Adrenal gland (tissue), 12 donors: ENCODE data around the gene RASGEF1C. TPM values are rescaled to one million over a fixed set of nuclear protein-coding genes. Genes with fewer than 3 reads are reported as not detected.

Source experiments
- DNase-seq, 7 donors: peaks; one replicate each; pipeline ENCODE4 v3.0.0-alpha.2; 2019 to 2020
- H3K27ac ChIP-seq, 5 donors: fragments of 200-600 bp; sonication (generic) in 4 of 5; 1 replicate in 3 of 5; 2 replicates in 2 of 5; pipeline versions ENCODE4 v1.5.1 to v1.8.0; 2016 to 2020; ENCODE audit warnings: mild to moderate bottlenecking in 1 of 5
- H3K27me3 ChIP-seq: fragments of 200-600 bp; 2 replicates; pipeline ENCODE4 v1.8.0; 2021
- H3K36me3 ChIP-seq, 2 donors: fragments of 200-600 bp; replicated peaks in 1 of 2; 1 replicate in 1 of 2; 2 replicates in 1 of 2; pipeline versions ENCODE4 v1.5.1 to v1.8.0; 2018 to 2022
- H3K4me1 ChIP-seq, 2 donors: fragments of 200-600 bp; replicated peaks in 1 of 2; 1 replicate in 1 of 2; 2 replicates in 1 of 2; pipeline versions ENCODE4 v1.5.1 to v1.8.0; 2018 to 2021
- H3K4me3 ChIP-seq, 4 donors: fragments of 200-600 bp; sonication (generic) in 3 of 4; one replicate each; pipeline ENCODE4 v1.5.1; 2016 to 2018
- H3K9me3 ChIP-seq, 3 donors: fragments of 200-600 bp; sonication (generic) in 1 of 3; replicated peaks in 1 of 3; 1 replicate in 2 of 3; 2 replicates in 1 of 3; pipeline versions ENCODE4 v1.5.1 to v1.8.0; 2016 to 2021
- CTCF ChIP-seq, 6 experiments: fragments of 450-650 bp in 4 of 6; fragments of 200-600 bp in 2 of 6; sonication (generic) in 1 of 6; IDR thresholded peaks; 1 replicate in 5 of 6; 2 replicates in 1 of 6; pipeline versions ENCODE4 v1.5.1 to v1.8.0; 2016 to 2021; ENCODE audit warnings: antibody characterized with exemption in 6 of 6, mild to moderate bottlenecking in 2 of 6, moderate library complexity in 1 of 6
- POLR2A ChIP-seq, 2 donors: fragments of 450-650 bp; IDR thresholded peaks; one replicate each; pipeline ENCODE4 v1.6.1; 2017; ENCODE audit warnings: antibody characterized with exemption in 2 of 2, mild to moderate bottlenecking in 2 of 2, moderate library complexity in 1 of 2
- WGBS, 4 donors: extraction: QIAGEN DNeasy Blood & Tissue Kit in 2 of 4; methylation state at CpG; one replicate each; pipeline versions ENCODE4 v1.1.5 to v1.1.7; 2013 to 2017; 5-methylcytosine and 5-hydroxymethylcytosine counted together
- intact Hi-C, 2 donors: fragments of 100-400 bp; cut with DNase I; formaldehyde crosslinking; loops; one replicate each; pipeline versions ENCODE4 v1.14.1 to v1.15.0; 2022 to 2023
- polyA plus RNA-seq, 3 donors: library from polyadenylated mRNA; stranded (reverse); fragments of 200-250 nt in 2 of 3; fragments of 350-450 nt in 1 of 3; fragmentation: Illumina TruSeq in 1 of 3; extraction: RNeasy Lipid Tissue Mini Kit (QIAGEN cat#74804) in 1 of 3; gene quantifications; one replicate each; pipeline ENCODE4 v1.2.3, GENCODE V29; 2013 to 2014
- total RNA-seq, 9 donors: library from RNA; depleted of rRNA in 4 of 9; stranded (reverse); fragments of >200 nt in 4 of 9; fragments of 120-200 nt in 1 of 9; fragmentation: NEBNext Ultra II Directional in 1 of 9; extraction: Animal tissue kit (Norgen Biotek cat#: 25700) in 1 of 9; gene quantifications; one replicate each; pipeline versions ENCODE4 v1.1.0 to v1.2.4, GENCODE V29; 2013 to 2023
- donor health status: healthy with polysubstance abuse.
- donor health status: Bipolar disorder and iron deficiency.
- donor health status: DM: yes; HTN: yes; CAD: no.
- donor health status: DM: no; HTN: no; CAD: no.
- donor health status: DM: no; HTN: no; CAD: no.
- donor health status: DM: yes; HTN: yes; CAD: no.

Gene RASGEF1C
- total and polyA plus RNA-seq, 12 donors, result 0.15 to 1.9 (median 0.74) TPM; not detected in 6

GRCh38 chr5:180086816-180087399 lies 122.1 kb downstream of the RASGEF1C start:
- Histone ChIP-seq H3K27ac (no peak overlapping the region), H3K9me3 (no peaks in the 10 kb centered on the region), H3K36me3 (no peaks in the 10 kb centered on the region), H3K4me3 (no peak overlapping the region), H3K4me1 (peaks cover 8 to 9% of the 10 kb centered on the region in 2 donors), H3K27me3 (no peaks in the 10 kb centered on the region)
- intact Hi-C loops, result loop anchor here in 1 of 2 donors (10.0 kb wide), 1 partner anchor 182 kb away; the partner anchor contains the start of gene TBC1D9B
- 84 to 92% (median 88%) methylated on average over 11 of the region's 11 CpGs for WGBS, 4 donors
- no peak for DNase-seq
- TF ChIP-seq CTCF (IDR thresholded peaks at IDR 0.05) (no peak), POLR2A (IDR thresholded peaks at IDR 0.05) (no peak)

- peaks cover 6 to 8% of the 10 kb centered on the region in 2 donors for H3K4me1 ChIP-seq
- H3K27ac ChIP-seq, result no peak overlapping the region
- H3K27me3 ChIP-seq, result no peaks in the 10 kb centered on the region
- WGBS, 4 donors, result 63 to 66% (median 65%) methylated on average over 7 of the region's 7 CpGs
- TF ChIP-seq CTCF (IDR thresholded peaks at IDR 0.05), result no peak
- TF ChIP-seq POLR2A (IDR thresholded peaks at IDR 0.05), result no peak
- intact Hi-C loops, result loop anchor here in 1 of 2 donors (10.0 kb wide), 1 partner anchor 181 kb away; the partner anchor contains the start of gene TBC1D9B
- no peaks in the 10 kb centered on the region for H3K36me3 ChIP-seq
- H3K9me3 ChIP-seq, result no peaks in the 10 kb centered on the region
- H3K4me3 ChIP-seq, result no peak overlapping the region
- DNase-seq, result no peak
These were observed 123.2 kb downstream of the RASGEF1C start for GRCh38 chr5:180085837-180086236.

GRCh38 chr5:180084638-180085561 lies 124.1 kb downstream of the RASGEF1C start:
- WGBS, 4 donors, result 22 to 30% (median 26%) methylated on average over 10 to 13 of the region's 13 CpGs
- H3K27me3 ChIP-seq, result no peaks in the 10 kb centered on the region
- no peaks in the 10 kb centered on the region for H3K9me3 ChIP-seq
- intact Hi-C loops, result loop anchor here in 1 of 2 donors (10.0 kb wide), 1 partner anchor 180 kb away; the partner anchor contains the start of gene TBC1D9B
- H3K4me3 ChIP-seq, result no peak overlapping the region
- peak in 4 of 7 donors; percentile 46 to 53 (median 50) for DNase-seq
- TF ChIP-seq POLR2A (IDR thresholded peaks at IDR 0.05), result no peak
- TF ChIP-seq CTCF (IDR thresholded peaks at IDR 0.05), result no peak
- H3K36me3 ChIP-seq, result no peaks in the 10 kb centered on the region
- no peak overlapping the region for H3K27ac ChIP-seq
- H3K4me1 ChIP-seq, result peaks cover 4 to 8% of the 10 kb centered on the region in 2 donors

GRCh38 chr5:180083529-180084060 lies 125.4 kb downstream of the RASGEF1C start:
- WGBS, 4 donors, result 91 to 93% (median 92%) methylated on average over 10 of the region's 10 CpGs
- no peak overlapping the region for H3K4me3 ChIP-seq
- H3K27ac ChIP-seq, result no peak overlapping the region
- TF ChIP-seq POLR2A (IDR thresholded peaks at IDR 0.05) (no peak), CTCF (IDR thresholded peaks at IDR 0.05) (no peak)
- H3K27me3 ChIP-seq, result no peaks in the 10 kb centered on the region
- intact Hi-C loops, result loop anchor here in 1 of 2 donors (10.0 kb wide), 1 partner anchor 179 kb away; the partner anchor contains the start of gene TBC1D9B
- H3K4me1 ChIP-seq, result peaks cover 4 to 8% of the 10 kb centered on the region in 2 donors
- H3K9me3 ChIP-seq, result no peaks in the 10 kb centered on the region
- DNase-seq, result peak in 1 of 7 donors; percentile 30
- no peaks in the 10 kb centered on the region for H3K36me3 ChIP-seq
